Thyroid gland (tissue), 4 donors: Measurements from ENCODE around the gene FNDC11. TPM values are rescaled to one million over a fixed set of nuclear protein-coding genes. Genes with fewer than 3 reads are reported as not detected.

Experiments
- DNase-seq, 2 donors: peaks; one replicate each; pipeline ENCODE4 v3.0.0-alpha.2; 2019
- H3K27ac ChIP-seq, 3 donors: fragments of 200-600 bp; sonication (generic); 1 replicate in 2 of 3; 2 replicates in 1 of 3; pipeline ENCODE4 v1.5.1; 2016 to 2019; ENCODE audit warnings: mild to moderate bottlenecking in 1 of 3, moderate library complexity in 1 of 3
- H3K27me3 ChIP-seq: fragments of 200-600 bp; sonication (generic); one replicate; pipeline ENCODE4 v1.5.1; 2019
- H3K36me3 ChIP-seq, 2 donors: fragments of 200-600 bp; sonication (generic); one replicate each; pipeline ENCODE4 v1.5.1; 2016 to 2019
- H3K4me1 ChIP-seq, 2 donors: fragments of 200-600 bp; sonication (generic); one replicate each; pipeline ENCODE4 v1.5.1; 2017 to 2019
- H3K4me3 ChIP-seq, 3 donors: fragments of 200-600 bp; sonication (generic); replicated peaks in 1 of 3; 1 replicate in 2 of 3; 2 replicates in 1 of 3; pipeline ENCODE4 v1.5.1; 2016; ENCODE audit warnings: mild to moderate bottlenecking in 1 of 3
- H3K9me3 ChIP-seq: fragments of 200-600 bp; sonication (generic); one replicate; pipeline ENCODE4 v1.5.1; 2017
- POLR2A ChIP-seq, 2 donors: fragments of 450-650 bp; IDR thresholded peaks; one replicate each; pipeline ENCODE4 v1.6.1; 2017; ENCODE audit warnings: antibody characterized with exemption in 2 of 2, mild to moderate bottlenecking in 2 of 2, moderate library complexity in 1 of 2
- WGBS, 2 donors: methylation state at CpG; one replicate each; pipeline ENCODE4 v1.1.5; 2017; 5-methylcytosine and 5-hydroxymethylcytosine counted together
- intact Hi-C: fragments of 100-400 bp; cut with DNase I; formaldehyde crosslinking; loops from one replicate; pipeline ENCODE4 v1.15.1; 2023
- total RNA-seq, 4 donors: library from RNA; depleted of rRNA; stranded (reverse); fragments of >200 nt; gene quantifications; one replicate each; pipeline ENCODE4 v1.2.3, GENCODE V29; 2016
- TF ChIP-seq, protein P1 (sequence below), 6 experiments: fragments of 200-600 bp in 3 of 6; fragments of 450-650 bp in 3 of 6; sonication (generic) in 3 of 6; IDR thresholded peaks; one replicate each; pipeline ENCODE4 v1.5.1; 2016 to 2019; ENCODE audit warnings: antibody characterized with exemption in 6 of 6, mild to moderate bottlenecking in 2 of 6, inconsistent platforms in 1 of 6, moderate library complexity in 1 of 6

The FNDC11 gene
- total RNA-seq, 4 donors from 2014 or later = 0.39 to 0.89 (median 0.40) TPM; not detected in 1

DNA sequence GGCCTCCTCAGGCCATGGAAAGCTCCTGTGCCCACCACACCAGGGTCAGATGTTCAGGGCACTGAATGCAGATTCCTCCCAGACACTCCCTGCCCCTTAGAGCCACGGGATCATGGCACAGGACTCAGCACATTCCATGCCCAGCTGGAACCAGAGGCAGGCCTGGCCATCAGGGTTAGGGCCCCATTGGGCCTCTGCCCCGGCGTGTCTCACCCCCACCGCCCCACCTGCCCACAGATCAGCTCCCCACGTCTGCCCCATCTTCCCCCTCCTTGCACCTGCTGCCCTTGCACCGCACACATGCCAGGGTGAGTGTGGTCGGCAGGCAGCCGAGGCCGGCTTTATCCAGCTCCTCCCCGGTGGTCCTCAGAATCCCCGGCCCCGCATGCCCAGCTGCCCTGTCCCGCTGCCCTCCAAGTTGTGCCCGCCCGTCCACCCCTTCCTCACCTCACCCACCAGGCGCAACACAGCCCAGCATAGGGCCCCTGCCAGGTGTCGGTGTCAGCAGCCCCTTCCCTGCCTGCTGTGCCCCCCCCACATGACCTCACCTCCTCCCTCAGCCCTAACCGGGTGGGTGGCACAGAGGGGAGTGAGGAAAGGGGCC lies 4.2 kb upstream of the FNDC11 start:
- DNase-seq = no peak
- Histone ChIP-seq H3K27ac (no peak overlapping the region), H3K4me1 (peaks cover 9 to 13% of the 10 kb centered on the region in 2 donors), H3K27me3 (no peaks in the 10 kb centered on the region), H3K9me3 (no peaks in the 10 kb centered on the region), H3K4me3 (no peak overlapping the region), H3K36me3 (no peaks in the 10 kb centered on the region)
- intact Hi-C loops = no loop called here
- no peak for TF ChIP-seq POLR2A (IDR thresholded peaks at IDR 0.05)
- TF ChIP-seq, protein P1, sequence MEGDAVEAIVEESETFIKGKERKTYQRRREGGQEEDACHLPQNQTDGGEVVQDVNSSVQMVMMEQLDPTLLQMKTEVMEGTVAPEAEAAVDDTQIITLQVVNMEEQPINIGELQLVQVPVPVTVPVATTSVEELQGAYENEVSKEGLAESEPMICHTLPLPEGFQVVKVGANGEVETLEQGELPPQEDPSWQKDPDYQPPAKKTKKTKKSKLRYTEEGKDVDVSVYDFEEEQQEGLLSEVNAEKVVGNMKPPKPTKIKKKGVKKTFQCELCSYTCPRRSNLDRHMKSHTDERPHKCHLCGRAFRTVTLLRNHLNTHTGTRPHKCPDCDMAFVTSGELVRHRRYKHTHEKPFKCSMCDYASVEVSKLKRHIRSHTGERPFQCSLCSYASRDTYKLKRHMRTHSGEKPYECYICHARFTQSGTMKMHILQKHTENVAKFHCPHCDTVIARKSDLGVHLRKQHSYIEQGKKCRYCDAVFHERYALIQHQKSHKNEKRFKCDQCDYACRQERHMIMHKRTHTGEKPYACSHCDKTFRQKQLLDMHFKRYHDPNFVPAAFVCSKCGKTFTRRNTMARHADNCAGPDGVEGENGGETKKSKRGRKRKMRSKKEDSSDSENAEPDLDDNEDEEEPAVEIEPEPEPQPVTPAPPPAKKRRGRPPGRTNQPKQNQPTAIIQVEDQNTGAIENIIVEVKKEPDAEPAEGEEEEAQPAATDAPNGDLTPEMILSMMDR (IDR thresholded peaks at IDR 0.05) = no peak
- 91 to 93% methylated on average over 17 to 18 of the region's 18 CpGs for WGBS, 2 donors

DNA sequence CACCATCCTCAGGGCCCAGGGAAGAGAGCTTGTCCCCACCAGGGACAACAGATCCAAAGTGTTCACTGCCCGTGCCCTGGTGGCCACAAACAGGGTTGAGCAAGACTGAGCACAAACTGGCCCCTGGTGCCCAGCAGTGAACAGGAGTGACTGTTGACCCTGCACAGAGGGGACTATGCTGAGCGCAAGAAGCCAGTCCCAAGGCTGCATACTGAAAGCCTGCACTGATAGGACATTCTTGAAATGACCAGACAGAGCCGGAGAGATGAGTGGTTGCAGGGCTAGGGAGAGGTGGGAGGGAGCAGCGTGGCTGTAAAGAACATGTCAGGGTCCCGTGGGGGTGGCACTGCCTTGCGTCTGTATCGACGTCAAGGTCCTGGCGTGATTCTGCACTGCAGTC lies 2.9 kb upstream of the FNDC11 start:
- Histone ChIP-seq H3K4me3 (no peak overlapping the region), H3K4me1 (peaks cover 9 to 13% of the 10 kb centered on the region in 2 donors), H3K27me3 (no peaks in the 10 kb centered on the region), H3K9me3 (no peaks in the 10 kb centered on the region), H3K36me3 (no peaks in the 10 kb centered on the region), H3K27ac (no peak overlapping the region)
- TF ChIP-seq, protein P1 (IDR thresholded peaks at IDR 0.05) = no peak
- TF ChIP-seq POLR2A (IDR thresholded peaks at IDR 0.05) = no peak
- WGBS, 2 donors = 53 to 59% methylated on average over 8 to 9 of the region's 9 CpGs
- intact Hi-C loops = no loop called here
- no peak for DNase-seq

DNA sequence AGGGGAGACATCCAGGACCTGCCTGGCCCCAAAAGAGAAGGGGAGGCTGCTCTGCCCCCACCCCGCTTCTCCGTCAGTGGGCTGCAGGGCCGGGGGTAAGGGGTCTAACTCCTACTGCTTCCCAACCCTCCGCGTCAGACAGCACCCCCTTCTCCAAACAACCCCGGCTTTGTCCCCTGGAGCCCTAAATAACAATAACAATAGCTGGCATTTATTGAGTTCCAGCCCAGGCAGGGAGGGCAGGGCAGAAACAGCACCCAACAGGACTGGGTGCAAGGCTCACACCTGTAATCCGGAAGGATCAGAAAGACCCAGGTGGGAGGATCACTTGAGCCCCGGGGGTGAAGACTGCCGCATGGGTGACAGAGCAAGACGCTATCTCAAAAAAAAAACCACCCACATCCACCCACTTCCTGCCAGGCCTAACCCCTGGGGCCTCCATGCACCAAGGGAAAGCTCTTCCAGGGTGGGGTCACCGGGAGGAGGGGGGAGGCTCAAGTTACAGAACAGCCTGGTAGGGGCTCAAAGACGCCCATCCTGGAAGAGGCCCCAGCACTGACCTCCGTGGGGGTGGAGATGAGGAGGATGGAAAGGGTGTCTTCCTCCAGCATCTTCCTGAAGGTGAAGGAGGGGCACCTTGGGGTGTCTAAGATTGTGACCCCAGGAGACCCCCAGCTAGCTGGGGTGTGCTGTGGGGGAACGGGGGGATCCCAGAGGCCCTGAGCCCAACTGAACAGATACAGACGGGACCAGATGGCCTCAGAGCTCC lies 1.3 kb upstream of the FNDC11 start:
- Histone ChIP-seq H3K36me3 (no peaks in the 10 kb centered on the region), H3K27ac (no peak overlapping the region), H3K4me3 (no peak overlapping the region), H3K4me1 (peaks cover 9 to 13% of the 10 kb centered on the region in 2 donors), H3K9me3 (no peaks in the 10 kb centered on the region), H3K27me3 (no peaks in the 10 kb centered on the region)
- intact Hi-C loops = no loop called here
- TF ChIP-seq, protein P1 (IDR thresholded peaks at IDR 0.05) = no peak
- no peak for TF ChIP-seq POLR2A (IDR thresholded peaks at IDR 0.05)
- no peak for DNase-seq
- WGBS, 2 donors = 41 to 45% methylated on average over 13 to 15 of the region's 15 CpGs

DNA sequence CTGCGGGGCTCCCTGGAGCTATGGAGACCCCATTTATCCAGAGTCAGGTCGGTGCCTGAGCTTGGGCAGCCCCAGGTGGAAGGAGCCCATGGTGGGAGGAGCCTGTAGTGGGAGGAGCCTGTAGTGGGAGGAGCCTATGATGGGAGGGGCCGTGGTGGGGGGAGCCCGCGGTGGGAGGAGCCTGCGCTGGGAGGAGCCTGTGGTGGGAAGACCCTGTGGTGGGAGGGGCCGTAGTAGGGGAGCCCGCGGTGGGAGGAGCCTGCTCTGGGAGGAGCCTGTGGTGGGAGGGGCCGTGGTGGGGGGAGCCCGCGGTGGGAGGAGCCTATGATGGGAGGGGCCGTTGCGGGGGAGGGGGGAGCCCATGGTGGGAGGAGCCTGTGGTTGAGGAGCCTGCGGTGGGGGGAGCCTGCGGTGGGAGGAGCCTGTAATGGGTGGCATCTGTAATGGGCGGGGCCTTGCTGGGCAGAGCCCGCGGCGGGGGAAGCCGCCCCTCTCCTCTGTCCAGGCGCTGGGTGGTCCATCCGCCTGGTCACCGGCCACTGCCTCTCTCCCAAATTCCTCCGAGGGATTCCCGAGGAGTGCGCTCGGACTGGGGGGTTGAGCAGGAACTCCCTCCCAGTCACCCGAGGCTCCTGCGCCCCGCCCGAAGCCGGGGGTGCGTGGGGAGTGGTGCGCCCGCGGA lies 567 bp upstream of the FNDC11 start:
- no peaks in the 10 kb centered on the region for H3K27me3 ChIP-seq
- WGBS, 2 donors = 1 to 2% methylated on average over 14 to 15 of the region's 37 CpGs
- no peak overlapping the region for H3K27ac ChIP-seq

More for the DNA sequence above, 567 bp upstream of the FNDC11 start:
- Histone ChIP-seq H3K36me3 (no peaks in the 10 kb centered on the region), H3K9me3 (no peaks in the 10 kb centered on the region), H3K4me1 (peaks cover 9 to 13% of the 10 kb centered on the region in 2 donors), H3K4me3 (peak overlapping the region in 2 of 3 donors; percentile 50 to 79)
- peak in 1 of 2 donors; percentile 24 for TF ChIP-seq POLR2A (IDR thresholded peaks at IDR 0.05)
- TF ChIP-seq, protein P1 (IDR thresholded peaks at IDR 0.05) = no peak
- intact Hi-C loops = no loop called here
- peak; percentile 62 to 64 for DNase-seq
